ENCODE data around the gene STK4.

DNA sequence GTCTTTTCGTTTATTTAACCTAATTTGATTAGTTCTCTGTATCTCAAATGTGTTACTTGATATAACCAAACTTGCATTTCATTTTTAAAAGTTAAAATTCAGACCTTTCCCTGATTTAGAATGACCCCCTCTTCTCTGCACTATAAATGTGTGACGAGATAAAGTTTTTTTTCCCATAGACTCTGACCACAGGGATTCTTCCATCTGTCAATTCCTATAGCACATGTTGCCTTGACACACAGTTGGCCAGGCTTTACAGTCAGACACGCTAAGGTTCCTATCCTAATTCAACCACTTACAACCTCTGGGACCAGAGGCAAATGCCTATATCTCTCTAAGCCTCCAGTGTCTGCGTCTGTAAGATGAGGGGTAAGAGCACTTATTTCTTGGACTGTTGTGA, 94.0 kb downstream of the STK4 start:
- no peak for TF ChIP-seq CTCF (IDR thresholded peaks at IDR 0.05)
- no peak for TF ChIP-seq EP300 (IDR thresholded peaks at IDR 0.05)
- TF ChIP-seq POLR2A (IDR thresholded peaks at IDR 0.05): no peak
- no peak for TF ChIP-seq POLR2AphosphoS5 (IDR thresholded peaks at IDR 0.05)

All from suprapubic skin (tissue), 4 donors.